NCI-H128 (cell line): ENCODE measurements around the gene STRADB.
"Not testable (repeated sequence)": the region's sequence is repeated elsewhere in the genome, so short reads cannot be mapped to it uniquely, and the experiment has no call there.

Experiments used
- DNase-seq: peaks from one replicate; lab custom pipeline; 2025; ENCODE audit not compliant: unreplicated experiment; lab: John Stamatoyannopoulos, UW

Gene STRADB

GRCh38 chr2:201429835-201430234 is 21.7 kb upstream of the STRADB start:
- DNase-seq, result not testable (repeated sequence)

- not testable (repeated sequence) for DNase-seq
These were observed 21.2 kb upstream of the STRADB start for GRCh38 chr2:201430322-201430721.

GRCh38 chr2:201430839-201431238 is 20.7 kb upstream of the STRADB start:
- DNase-seq, result no peak

GRCh38 chr2:201432038-201432620 is 19.4 kb upstream of the STRADB start:
- no peak for DNase-seq

GRCh38 chr2:201432621-201433393 is 18.7 kb upstream of the STRADB start:
- no peak for DNase-seq

GRCh38 chr2:201433394-201433995 is 18.0 kb upstream of the STRADB start:
- no peak for DNase-seq

- DNase-seq, result no peak
These were observed 15.4 kb upstream of the STRADB start for GRCh38 chr2:201436141-201436540.

GRCh38 chr2:201439336-201439922 is 12.1 kb upstream of the STRADB start:
- DNase-seq, result not testable (repeated sequence)

- DNase-seq, result no peak
These were observed 11.4 kb upstream of the STRADB start for GRCh38 chr2:201440182-201440581.

GRCh38 chr2:201441409-201441808 is 10.1 kb upstream of the STRADB start:
- no peak for DNase-seq

GRCh38 chr2:201444746-201445465 is 6.6 kb upstream of the STRADB start:
- no peak for DNase-seq

- DNase-seq, result no peak
These were observed 4.5 kb upstream of the STRADB start for GRCh38 chr2:201447086-201447485.

- no peak for DNase-seq
These were observed 3.5 kb upstream of the STRADB start for GRCh38 chr2:201448061-201448460.

- no peak for DNase-seq
These were observed 2.8 kb upstream of the STRADB start for GRCh38 chr2:201448701-201449100.

GRCh38 chr2:201450954-201451291 is 617 bp upstream of the STRADB start:
- DNase-seq, result no peak

- no peak for DNase-seq
These were observed 750 bp downstream of the STRADB start for GRCh38 chr2:201452058-201452921.

- DNase-seq, result no peak
These were observed 1.5 kb downstream of the STRADB start for GRCh38 chr2:201452922-201453643.

- DNase-seq, result no peak
These were observed 6.8 kb downstream of the STRADB start for GRCh38 chr2:201458381-201458780.

- DNase-seq, result no peak
These were observed 9.0 kb downstream of the STRADB start for GRCh38 chr2:201460532-201460931.

- no peak for DNase-seq
These were observed 13.0 kb downstream of the STRADB start for GRCh38 chr2:201464547-201464946.
